GM12878 (cell line): ENCODE results near the gene SEM1.

Experiments
- FOS ChIP-seq: IDR thresholded peaks from 3 replicates; pipeline ENCODE4 v1.6.1; 2011; ENCODE audit warnings: borderline replicate concordance; ENCODE audit not compliant: insufficient read length; ENCODE audit errors: extremely low read depth
- GATAD2B ChIP-seq: fragments of 450-650 bp; conservative IDR thresholded peaks from 2 replicates; pipeline ENCODE4 v1.6.1; 2017; ENCODE audit warnings: low read depth, mild to moderate bottlenecking, moderate library complexity
- POLR2AphosphoS5 ChIP-seq: IDR thresholded peaks from 2 replicates; pipeline ENCODE4 v1.6.1; 2011; ENCODE audit warnings: mild to moderate bottlenecking, low read length, inconsistent platforms
- TF ChIP-seq, protein P1 (sequence below), 3 experiments: IDR thresholded peaks in 2 of 3; conservative IDR thresholded peaks in 1 of 3; 2 replicates each; pipeline ENCODE4 v1.5.1; 2011; ENCODE audit warnings: low read depth in 3 of 3, low read length in 3 of 3, mild to moderate bottlenecking in 3 of 3, control low read depth in 2 of 3, moderate library complexity in 2 of 3, inconsistent platforms in 1 of 3, mixed read lengths in 1 of 3; ENCODE audit not compliant: control insufficient read depth in 2 of 3, insufficient read depth in 1 of 3; ENCODE audit errors: extremely low read depth in 1 of 3

- TF ChIP-seq, protein P1, sequence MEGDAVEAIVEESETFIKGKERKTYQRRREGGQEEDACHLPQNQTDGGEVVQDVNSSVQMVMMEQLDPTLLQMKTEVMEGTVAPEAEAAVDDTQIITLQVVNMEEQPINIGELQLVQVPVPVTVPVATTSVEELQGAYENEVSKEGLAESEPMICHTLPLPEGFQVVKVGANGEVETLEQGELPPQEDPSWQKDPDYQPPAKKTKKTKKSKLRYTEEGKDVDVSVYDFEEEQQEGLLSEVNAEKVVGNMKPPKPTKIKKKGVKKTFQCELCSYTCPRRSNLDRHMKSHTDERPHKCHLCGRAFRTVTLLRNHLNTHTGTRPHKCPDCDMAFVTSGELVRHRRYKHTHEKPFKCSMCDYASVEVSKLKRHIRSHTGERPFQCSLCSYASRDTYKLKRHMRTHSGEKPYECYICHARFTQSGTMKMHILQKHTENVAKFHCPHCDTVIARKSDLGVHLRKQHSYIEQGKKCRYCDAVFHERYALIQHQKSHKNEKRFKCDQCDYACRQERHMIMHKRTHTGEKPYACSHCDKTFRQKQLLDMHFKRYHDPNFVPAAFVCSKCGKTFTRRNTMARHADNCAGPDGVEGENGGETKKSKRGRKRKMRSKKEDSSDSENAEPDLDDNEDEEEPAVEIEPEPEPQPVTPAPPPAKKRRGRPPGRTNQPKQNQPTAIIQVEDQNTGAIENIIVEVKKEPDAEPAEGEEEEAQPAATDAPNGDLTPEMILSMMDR (IDR thresholded peaks at IDR 0.05 in 2 of 3, conservative IDR thresholded peaks at IDR 0.05 in 1 of 3; ENCODE audit: control insufficient read depth in 2 of 3, extremely low read depth in 1 of 3, insufficient read depth in 1 of 3, low read depth in 3 of 3, low read length in 3 of 3) = no peak
- TF ChIP-seq POLR2AphosphoS5 = no peak
- no peak for TF ChIP-seq GATAD2B
- TF ChIP-seq FOS = no peak
These were observed 9.5 kb upstream of the SEM1 start for GRCh38 chr7:96719164-96719563.
